ENCODE results near the gene LRRC23.

DNA sequence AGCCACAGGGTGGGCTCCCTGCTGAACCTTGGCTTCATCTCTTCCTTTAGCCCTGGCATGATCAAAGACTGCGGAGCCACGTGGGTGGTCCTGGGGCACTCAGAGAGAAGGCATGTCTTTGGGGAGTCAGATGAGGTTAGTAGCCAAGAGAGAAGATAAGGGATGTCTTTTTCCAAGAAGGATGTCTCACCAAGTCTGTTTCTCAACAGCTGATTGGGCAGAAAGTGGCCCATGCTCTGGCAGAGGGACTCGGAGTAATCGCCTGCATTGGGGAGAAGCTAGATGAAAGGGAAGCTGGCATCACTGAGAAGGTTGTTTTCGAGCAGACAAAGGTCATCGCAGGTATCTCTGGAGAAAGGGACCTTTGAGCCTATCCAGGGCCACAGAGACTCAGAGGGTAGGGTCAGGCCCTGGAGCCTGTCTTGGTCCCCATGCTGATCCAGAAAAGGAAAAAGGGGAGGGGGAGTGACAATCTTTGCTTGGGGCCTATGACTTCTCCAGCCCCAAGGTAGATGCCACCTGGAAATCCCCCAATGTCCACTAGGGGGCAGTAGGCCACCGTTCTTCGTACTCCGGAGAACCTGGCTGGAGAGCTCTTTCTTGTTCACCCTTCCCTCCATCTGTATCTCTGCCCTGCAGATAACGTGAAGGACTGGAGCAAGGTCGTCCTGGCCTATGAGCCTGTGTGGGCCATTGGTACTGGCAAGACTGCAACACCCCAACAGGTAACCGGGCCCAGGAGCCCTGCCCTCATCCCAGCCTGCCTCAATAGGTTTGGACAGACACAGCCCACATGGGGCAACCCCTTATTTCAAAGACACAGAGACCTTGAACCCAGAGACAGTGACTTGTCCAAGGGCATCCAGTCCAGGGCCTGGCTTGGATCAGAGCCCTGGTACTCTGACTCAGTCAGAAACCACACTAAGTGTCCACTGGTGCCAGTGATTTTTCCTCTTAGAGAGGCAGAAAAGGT lies 35.3 kb upstream of the LRRC23 start:
- TF ChIP-seq, protein P1, sequence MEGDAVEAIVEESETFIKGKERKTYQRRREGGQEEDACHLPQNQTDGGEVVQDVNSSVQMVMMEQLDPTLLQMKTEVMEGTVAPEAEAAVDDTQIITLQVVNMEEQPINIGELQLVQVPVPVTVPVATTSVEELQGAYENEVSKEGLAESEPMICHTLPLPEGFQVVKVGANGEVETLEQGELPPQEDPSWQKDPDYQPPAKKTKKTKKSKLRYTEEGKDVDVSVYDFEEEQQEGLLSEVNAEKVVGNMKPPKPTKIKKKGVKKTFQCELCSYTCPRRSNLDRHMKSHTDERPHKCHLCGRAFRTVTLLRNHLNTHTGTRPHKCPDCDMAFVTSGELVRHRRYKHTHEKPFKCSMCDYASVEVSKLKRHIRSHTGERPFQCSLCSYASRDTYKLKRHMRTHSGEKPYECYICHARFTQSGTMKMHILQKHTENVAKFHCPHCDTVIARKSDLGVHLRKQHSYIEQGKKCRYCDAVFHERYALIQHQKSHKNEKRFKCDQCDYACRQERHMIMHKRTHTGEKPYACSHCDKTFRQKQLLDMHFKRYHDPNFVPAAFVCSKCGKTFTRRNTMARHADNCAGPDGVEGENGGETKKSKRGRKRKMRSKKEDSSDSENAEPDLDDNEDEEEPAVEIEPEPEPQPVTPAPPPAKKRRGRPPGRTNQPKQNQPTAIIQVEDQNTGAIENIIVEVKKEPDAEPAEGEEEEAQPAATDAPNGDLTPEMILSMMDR (IDR thresholded peaks at IDR 0.05), result peak; percentile 84 to 95 (median 88)
- TF ChIP-seq POLR2A (IDR thresholded peaks at IDR 0.05) (no peak), EP300 (IDR thresholded peaks at IDR 0.05) (no peak)

All from tibial nerve (tissue), 4 donors.